Measurements from ENCODE around the gene GAS2L3.

- no peak for TF ChIP-seq POLR2A (IDR thresholded peaks at IDR 0.05)
- no peak for TF ChIP-seq CTCF (IDR thresholded peaks at IDR 0.05)
Observed at GRCh38 chr12:100612606-100613005, 39.1 kb downstream of the GAS2L3 start.

Measured in thyroid gland (tissue), 4 donors.